Astrocyte of the cerebellum (primary cell): ENCODE results near the gene RASSF8.

ENCODE experiments used
- DNase-seq: peaks from one replicate; pipeline ENCODE4 v3.0.0-alpha.2; 2011; ENCODE audit warnings: low read depth
- H3K4me3 ChIP-seq: 2 replicates; pipeline ENCODE4 v1.5.1; 2011; ENCODE audit warnings: mild to moderate bottlenecking, low read depth, low read length, moderate library complexity
- CTCF ChIP-seq: IDR thresholded peaks from 2 replicates; pipeline ENCODE4 v1.5.1; 2012; ENCODE audit warnings: low read length, low read depth, moderate library complexity, mild to moderate bottlenecking; ENCODE audit errors: missing control alignments
- in situ Hi-C: cut with HindIII; loops from 2 replicates; pipeline ENCODE4 v1.10.0; 2017; ENCODE audit warnings: low sequenced_read_pairs

Gene RASSF8

GRCh38 chr12:26096036-26096435, 137.6 kb downstream of the RASSF8 start:
- no peak for TF ChIP-seq CTCF
- no peak for DNase-seq
- in situ Hi-C loops: loop anchor here (10.0 kb wide), 1 partner anchor 661 kb away; no protein-coding TSS in a partner anchor
- H3K4me3 ChIP-seq: no peak overlapping the region

GRCh38 chr12:26097046-26097878, 138.8 kb downstream of the RASSF8 start:
- peak; percentile 96 for TF ChIP-seq CTCF

GRCh38 chr12:26100666-26101349, 142.3 kb downstream of the RASSF8 start:
- DNase-seq: no peak
- in situ Hi-C loops: loop anchor here (25.0 kb wide), 1 partner anchor 536 kb away; no protein-coding TSS in a partner anchor
- H3K4me3 ChIP-seq: no peak overlapping the region
- TF ChIP-seq CTCF: no peak

More at GRCh38 chr12:26097046-26097878, 138.8 kb downstream of the RASSF8 start:
- DNase-seq: peak; percentile 64
- in situ Hi-C loops: loop anchor here (10.0 kb wide), 1 partner anchor 662 kb away; no protein-coding TSS in a partner anchor
- no peak overlapping the region for H3K4me3 ChIP-seq

GRCh38 chr12:26101350-26101734, 142.9 kb downstream of the RASSF8 start:
- DNase-seq: no peak
- in situ Hi-C loops: loop anchor here (25.0 kb wide), 1 partner anchor 536 kb away; no protein-coding TSS in a partner anchor
- TF ChIP-seq CTCF: no peak
- H3K4me3 ChIP-seq: no peak overlapping the region

GRCh38 chr12:26101763-26102162, 143.3 kb downstream of the RASSF8 start:
- no peak for DNase-seq
- in situ Hi-C loops: loop anchor here (25.0 kb wide), 1 partner anchor 536 kb away; no protein-coding TSS in a partner anchor
- H3K4me3 ChIP-seq: no peak overlapping the region
- no peak for TF ChIP-seq CTCF

- H3K4me3 ChIP-seq: no peak overlapping the region
- no peak for TF ChIP-seq CTCF
- no peak for DNase-seq
- in situ Hi-C loops: loop anchor here (25.0 kb wide), 1 partner anchor 534 kb away; no protein-coding TSS in a partner anchor
Observed at GRCh38 chr12:26102953-26103352, 144.5 kb downstream of the RASSF8 start.
